ENCODE results near the gene AKR1D1.
"Not testable (repeated sequence)": the region's sequence is repeated elsewhere in the genome, so short reads cannot be mapped to it uniquely, and the experiment has no call there.

Gene AKR1D1

GRCh38 chr7:138074540-138074939, 1.7 kb upstream of the AKR1D1 start:
- DNase-seq, result no peak

- DNase-seq, result no peak
Measured at GRCh38 chr7:138075350-138075749, 909 bp upstream of the AKR1D1 start.

- DNase-seq, result not testable (repeated sequence)
Measured at GRCh38 chr7:138075786-138076185, 473 bp upstream of the AKR1D1 start.

GRCh38 chr7:138077809-138078208, 1.6 kb downstream of the AKR1D1 start:
- no peak for DNase-seq

GRCh38 chr7:138079137-138079536, 2.9 kb downstream of the AKR1D1 start:
- DNase-seq, result no peak

- DNase-seq, result no peak
Measured at GRCh38 chr7:138081868-138082267, 5.6 kb downstream of the AKR1D1 start.

GRCh38 chr7:138083859-138084258, 7.6 kb downstream of the AKR1D1 start:
- DNase-seq, result no peak

GRCh38 chr7:138086563-138087270, 10.5 kb downstream of the AKR1D1 start:
- no peak for DNase-seq

- no peak for DNase-seq
Measured at GRCh38 chr7:138089080-138089901, 13.0 kb downstream of the AKR1D1 start.

GRCh38 chr7:138091032-138091431, 14.8 kb downstream of the AKR1D1 start:
- DNase-seq, result no peak

GRCh38 chr7:138091840-138092239, 15.6 kb downstream of the AKR1D1 start:
- not testable (repeated sequence) for DNase-seq

GRCh38 chr7:138092486-138093028, 16.3 kb downstream of the AKR1D1 start:
- no peak for DNase-seq

GRCh38 chr7:138095972-138096935, 20.0 kb downstream of the AKR1D1 start:
- no peak for DNase-seq

GRCh38 chr7:138097064-138097741, 20.9 kb downstream of the AKR1D1 start:
- DNase-seq, result no peak

GRCh38 chr7:138099813-138100212, 23.6 kb downstream of the AKR1D1 start:
- no peak for DNase-seq

GRCh38 chr7:138105221-138105620, 29.0 kb downstream of the AKR1D1 start:
- no peak for DNase-seq

- no peak for DNase-seq
Measured at GRCh38 chr7:138115047-138115446, 38.8 kb downstream of the AKR1D1 start.

- no peak for DNase-seq
Measured at GRCh38 chr7:138116141-138116540, 39.9 kb downstream of the AKR1D1 start.

GRCh38 chr7:138116892-138117291, 40.6 kb downstream of the AKR1D1 start:
- DNase-seq, result no peak

- no peak for DNase-seq
Measured at GRCh38 chr7:138120140-138120827, 44.0 kb downstream of the AKR1D1 start.

GRCh38 chr7:138122162-138122561, 45.9 kb downstream of the AKR1D1 start:
- no peak for DNase-seq

GRCh38 chr7:138125119-138125518, 48.9 kb downstream of the AKR1D1 start:
- no peak for DNase-seq
